Uterus (tissue), 2 donors: ENCODE data around the gene DSG3.

ENCODE experiments used
- CTCF ChIP-seq, 4 experiments: fragments of 200-600 bp in 2 of 4; fragments of 450-650 bp in 2 of 4; sonication (generic) in 2 of 4; IDR thresholded peaks; one replicate each; pipeline ENCODE4 v1.5.1; 2016 to 2019; ENCODE audit warnings: antibody characterized with exemption in 4 of 4, mild to moderate bottlenecking in 2 of 4, moderate library complexity in 1 of 4
- POLR2A ChIP-seq, 2 donors: fragments of 450-650 bp; IDR thresholded peaks; one replicate each; pipeline ENCODE4 v1.6.1; 2016; ENCODE audit warnings: antibody characterized with exemption in 2 of 2, mild to moderate bottlenecking in 1 of 2, moderate library complexity in 1 of 2

- TF ChIP-seq POLR2A (IDR thresholded peaks at IDR 0.05): no peak
- TF ChIP-seq CTCF (IDR thresholded peaks at IDR 0.05): no peak
Measured at GRCh38 chr18:31526374-31526773, 78.8 kb downstream of the DSG3 start.
